HEK293T (cell line): Measurements from ENCODE around the gene PLBD1.

Experiments
- BHLHE40 ChIP-seq: fragments of 450-650 bp; IDR thresholded peaks from 2 replicates; pipeline ENCODE4 v1.6.1; 2016; ENCODE audit warnings: mild to moderate bottlenecking, moderate library complexity, borderline replicate concordance
- ELF4 ChIP-seq: fragments of 450-650 bp; IDR thresholded peaks from 2 replicates; pipeline ENCODE4 v1.6.1; 2017; ENCODE audit warnings: antibody characterized with exemption
- FOXA1 ChIP-seq: fragments of 450-650 bp; IDR thresholded peaks from 2 replicates; pipeline ENCODE4 v1.6.1; 2016; ENCODE audit warnings: mild to moderate bottlenecking
- FOXM1 ChIP-seq: fragments of 450-650 bp; IDR thresholded peaks from 2 replicates; pipeline ENCODE4 v1.6.1; 2017; ENCODE audit warnings: mild to moderate bottlenecking, borderline replicate concordance
- SP1 ChIP-seq: fragments of 450-650 bp; IDR thresholded peaks from 2 replicates; pipeline ENCODE4 v1.6.1; 2017
- SUZ12 ChIP-seq: fragments of 450-650 bp; IDR thresholded peaks from 2 replicates; pipeline ENCODE4 v1.6.1; 2016; ENCODE audit warnings: mild to moderate bottlenecking

DNA sequence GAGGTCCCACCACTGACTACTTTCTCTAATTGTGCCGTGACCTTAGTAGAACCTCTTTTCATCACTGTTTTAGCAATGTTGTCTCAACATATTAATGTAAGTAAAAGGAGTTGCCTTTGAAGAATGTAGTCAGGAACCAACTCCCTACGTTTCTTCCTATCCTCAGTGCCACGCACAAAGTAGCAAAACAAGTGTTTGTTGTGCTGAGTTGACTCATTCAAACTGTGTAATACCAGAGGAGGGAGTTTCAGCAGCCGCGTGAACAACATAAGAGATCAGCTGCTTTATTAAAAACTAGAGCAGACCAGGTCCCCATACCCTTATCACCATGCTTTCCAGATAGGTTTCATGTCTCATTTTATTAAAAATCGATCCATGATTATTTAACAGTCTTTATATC, 19.1 kb downstream of the PLBD1 start:
- TF ChIP-seq ELF4, result no peak
- no peak for TF ChIP-seq SUZ12
- TF ChIP-seq FOXM1, result no peak
- no peak for TF ChIP-seq BHLHE40
- no peak for TF ChIP-seq FOXA1
- TF ChIP-seq SP1, result no peak
